Measurements from ENCODE around the gene LGALS7.
"Not testable (repeated sequence)": the region's sequence is repeated elsewhere in the genome, so short reads cannot be mapped to it uniquely, and the experiment has no call there.

LGALS7 gene

GRCh38 chr19:38770949-38771275 is 2.4 kb downstream of the LGALS7 start:
- not testable (repeated sequence) for DNase-seq (ENCODE audit: low read depth)

- not testable (repeated sequence) for DNase-seq (ENCODE audit: low read depth)
These were observed 2.9 kb downstream of the LGALS7 start for GRCh38 chr19:38770228-38770948.

DNA sequence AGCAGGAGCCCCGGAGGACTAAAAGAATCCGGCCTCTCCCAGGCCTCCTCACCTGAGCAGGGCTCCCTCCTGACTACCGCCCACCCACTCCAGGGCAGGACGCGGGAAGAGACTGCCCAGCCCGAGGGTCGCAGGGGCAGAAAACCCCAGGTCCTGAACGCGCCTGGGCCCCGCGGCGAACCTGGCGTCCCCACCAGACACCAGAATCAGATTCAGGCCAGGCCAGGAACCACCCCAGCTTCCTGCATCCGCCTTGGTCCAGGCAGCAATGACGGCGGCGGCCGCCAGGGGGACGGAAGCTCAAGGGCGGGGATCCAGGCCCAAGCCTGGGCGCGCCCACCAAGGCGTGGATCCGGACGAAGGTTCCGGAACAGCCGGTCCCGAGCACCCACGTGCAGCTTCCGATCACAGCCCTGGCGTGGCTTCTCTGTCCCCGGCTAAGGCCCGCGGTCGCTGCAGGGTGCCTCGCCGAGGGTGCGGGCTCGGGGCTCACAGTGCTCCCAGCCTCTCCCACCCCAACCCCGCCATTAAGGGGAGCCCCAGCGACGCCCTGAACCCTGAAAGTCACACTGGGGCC is 3.6 kb downstream of the LGALS7 start:
- peak; percentile 20 for DNase-seq (ENCODE audit: low read depth)

DNA sequence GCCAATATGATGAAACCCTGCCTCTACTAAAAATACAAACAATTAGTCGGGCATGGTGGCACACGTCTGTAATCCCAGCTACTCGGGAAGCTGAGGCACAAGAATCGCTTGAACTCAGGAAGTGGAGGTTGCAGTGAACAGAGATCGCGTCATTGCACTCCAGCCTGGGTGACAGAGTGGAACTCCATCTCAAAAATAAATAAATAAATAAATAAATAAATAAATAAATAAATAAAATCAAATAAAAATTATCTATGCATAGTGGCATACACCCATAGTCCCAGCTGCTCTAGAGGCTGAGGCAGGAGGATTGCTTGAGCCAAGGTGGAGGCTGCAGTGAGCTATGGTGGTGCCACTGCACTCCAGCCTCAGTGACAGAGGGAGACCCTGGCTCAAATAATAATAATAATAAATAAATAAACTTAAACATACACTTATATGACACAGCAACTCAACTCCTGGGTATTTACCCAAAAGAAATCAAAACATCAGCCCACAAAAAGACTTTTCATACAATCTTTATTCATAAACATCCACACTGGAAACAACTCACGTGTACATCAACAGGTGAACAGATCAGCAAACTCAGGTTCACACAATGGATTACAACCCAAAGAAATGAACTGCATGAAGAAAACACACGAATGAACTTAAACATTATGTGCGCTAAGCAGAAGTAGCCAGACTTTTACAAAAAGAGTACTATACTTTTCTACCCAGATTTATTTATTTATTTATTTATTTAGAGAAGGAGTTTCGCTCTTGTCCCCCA is 6.9 kb downstream of the LGALS7 start:
- no peak for DNase-seq (ENCODE audit: low read depth)

DNA sequence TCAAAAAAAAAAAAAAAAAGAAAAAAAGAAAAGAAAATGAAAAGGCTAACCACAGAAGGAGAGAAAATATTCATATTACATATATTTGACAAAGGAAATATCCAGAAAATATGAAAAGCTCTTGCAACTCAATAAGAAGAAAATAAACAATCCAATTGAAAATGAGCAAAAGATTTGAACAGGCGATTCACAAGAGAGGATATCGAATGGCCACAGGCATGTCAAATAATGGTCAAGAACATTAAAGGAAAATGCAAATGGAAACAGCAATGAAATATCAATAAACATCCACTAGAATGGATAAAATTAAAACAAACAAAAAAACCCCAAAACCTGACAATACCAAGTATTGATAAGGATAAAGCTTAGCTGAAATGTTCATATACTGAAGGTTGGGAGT is 8.1 kb downstream of the LGALS7 start:
- no peak for DNase-seq (ENCODE audit: low read depth)

DNA sequence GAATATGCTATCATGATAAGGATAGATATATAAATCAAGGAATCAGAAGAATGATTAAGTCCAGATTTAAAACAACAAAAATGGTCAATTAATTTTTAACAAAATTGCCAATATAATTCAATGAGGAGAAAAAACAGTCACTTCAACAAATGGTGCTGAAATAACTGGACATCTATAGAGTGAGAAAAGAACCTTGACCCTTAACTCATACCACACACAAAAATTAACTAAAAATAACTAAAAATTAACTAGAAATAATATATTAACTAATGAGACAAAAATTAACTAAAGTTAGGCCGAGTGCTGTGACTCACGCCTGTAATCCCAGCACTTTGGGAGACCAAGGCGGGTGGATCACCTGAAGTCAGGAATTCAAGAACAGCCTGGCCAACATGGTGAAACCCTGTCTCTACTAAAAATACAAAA is 9.5 kb downstream of the LGALS7 start:
- DNase-seq (ENCODE audit: low read depth): no peak

DNA sequence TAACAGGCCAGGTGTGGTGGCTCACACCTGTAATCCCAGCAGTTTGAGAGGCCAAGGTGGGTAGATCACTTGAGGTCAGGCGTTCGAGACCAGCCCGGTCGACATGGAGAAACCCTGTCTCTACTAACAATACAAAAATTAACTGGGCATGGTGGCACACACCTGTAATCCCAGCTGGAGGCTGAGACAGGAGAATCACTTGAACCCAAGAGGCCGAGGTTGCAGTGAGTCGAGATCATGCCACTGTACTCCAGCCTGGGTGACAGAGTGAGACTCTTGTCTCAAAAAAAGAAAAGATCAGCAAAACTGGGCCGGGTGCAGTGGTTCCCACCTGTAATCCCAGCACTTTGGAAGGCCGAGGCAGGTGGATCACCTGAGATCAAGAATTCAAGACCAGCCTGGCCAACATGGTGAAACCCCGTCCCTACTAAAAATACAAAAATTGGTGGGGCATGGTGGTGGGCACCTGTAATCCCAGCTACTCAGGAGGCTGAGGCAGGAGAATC is 11.4 kb downstream of the LGALS7 start:
- not testable (repeated sequence) for DNase-seq (ENCODE audit: low read depth)

- not testable (repeated sequence) for DNase-seq (ENCODE audit: low read depth)
These were observed 12.4 kb downstream of the LGALS7 start for GRCh38 chr19:38760805-38761517.

DNA sequence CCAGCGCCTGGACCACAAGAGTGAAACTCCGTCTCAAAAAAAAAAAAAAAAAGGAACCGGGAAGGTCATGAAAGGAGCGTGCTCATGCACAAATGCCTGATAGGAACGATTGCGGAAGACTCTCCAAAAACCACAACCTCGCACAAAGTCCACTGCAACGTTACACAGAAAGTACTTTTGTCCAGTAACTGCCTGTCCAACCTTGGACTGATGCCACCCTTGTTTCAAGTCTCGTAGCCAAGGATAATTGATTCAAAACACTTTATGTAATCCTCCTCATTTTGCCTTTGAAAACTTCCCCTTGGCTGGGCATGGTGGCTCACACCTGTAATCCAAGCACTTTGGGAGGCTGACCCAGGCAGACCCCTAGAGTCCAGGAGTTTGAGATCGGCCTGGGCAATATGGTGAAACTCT is 13.7 kb downstream of the LGALS7 start:
- no peak for DNase-seq (ENCODE audit: low read depth)

- not testable (repeated sequence) for DNase-seq (ENCODE audit: low read depth)
These were observed 19.1 kb downstream of the LGALS7 start for GRCh38 chr19:38754196-38754595.

DNA sequence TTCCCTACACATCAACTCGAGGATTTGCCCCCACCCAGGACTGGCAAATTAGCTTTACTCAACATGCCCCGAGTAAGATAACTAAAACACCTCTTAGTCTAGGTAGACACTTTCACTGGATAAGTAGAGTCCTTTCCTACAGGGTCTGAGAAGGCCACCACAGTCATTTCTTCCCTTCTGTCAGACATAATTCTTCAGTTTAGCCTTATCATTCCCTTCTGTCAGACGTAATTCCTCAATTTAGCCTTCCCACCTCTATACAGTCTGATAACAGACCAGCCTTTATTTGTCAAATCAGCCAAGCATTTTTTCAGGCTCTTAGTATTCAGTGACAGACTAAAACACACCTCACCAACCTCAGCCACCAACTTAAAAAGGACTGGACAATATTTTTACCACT is 19.5 kb downstream of the LGALS7 start:
- DNase-seq (ENCODE audit: low read depth): not testable (repeated sequence)

DNA sequence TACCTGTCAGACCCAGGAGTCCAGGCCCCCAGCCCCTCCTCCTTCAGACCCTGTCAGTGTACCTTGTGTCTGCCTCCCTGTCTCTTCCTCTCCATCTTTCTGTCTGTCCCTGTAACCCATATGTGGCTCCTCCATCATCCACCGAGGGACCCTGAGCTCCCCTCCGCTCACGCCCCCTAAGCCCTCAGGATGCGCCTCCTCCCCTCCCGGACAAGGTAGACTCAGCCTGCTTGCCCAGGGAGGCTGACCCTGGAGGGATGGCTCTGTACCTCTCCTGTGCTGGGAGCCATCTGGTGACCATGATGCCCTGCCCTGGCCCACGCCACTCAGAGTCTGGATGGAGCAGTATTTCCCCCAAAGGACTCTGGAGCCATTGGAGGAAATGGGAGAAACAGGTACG is 28.0 kb downstream of the LGALS7 start:
- DNase-seq (ENCODE audit: low read depth): no peak

DNA sequence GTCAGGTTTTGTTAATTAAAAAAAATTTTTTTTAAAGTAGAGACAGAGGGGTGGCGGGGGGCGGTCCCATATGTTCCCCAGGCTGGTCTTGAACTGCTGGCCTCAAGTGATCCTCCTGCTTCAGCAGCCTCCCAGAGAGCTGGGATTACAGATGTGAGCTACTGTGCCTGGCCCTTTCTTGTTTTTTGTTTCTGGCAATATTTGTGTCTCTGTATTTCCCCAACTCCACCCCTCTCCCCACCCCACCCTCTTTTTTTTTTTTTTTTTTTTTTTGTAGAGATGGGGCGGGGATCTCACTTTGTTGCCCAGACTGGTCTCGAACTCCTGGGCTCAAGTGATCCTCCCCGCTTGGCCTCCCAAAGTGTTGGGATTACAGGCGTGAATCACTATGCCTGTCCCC is 28.4 kb downstream of the LGALS7 start:
- DNase-seq (ENCODE audit: low read depth): no peak

GRCh38 chr19:38744298-38744681 is 29.0 kb downstream of the LGALS7 start, which contains the start of gene CAPN12:
Gene CAPN12, minus strand, starts transcription at chr19:38744474. Its CDS starts 309 bp downstream, at chr19:38744165.
- DNase-seq (ENCODE audit: low read depth): no peak

DNA sequence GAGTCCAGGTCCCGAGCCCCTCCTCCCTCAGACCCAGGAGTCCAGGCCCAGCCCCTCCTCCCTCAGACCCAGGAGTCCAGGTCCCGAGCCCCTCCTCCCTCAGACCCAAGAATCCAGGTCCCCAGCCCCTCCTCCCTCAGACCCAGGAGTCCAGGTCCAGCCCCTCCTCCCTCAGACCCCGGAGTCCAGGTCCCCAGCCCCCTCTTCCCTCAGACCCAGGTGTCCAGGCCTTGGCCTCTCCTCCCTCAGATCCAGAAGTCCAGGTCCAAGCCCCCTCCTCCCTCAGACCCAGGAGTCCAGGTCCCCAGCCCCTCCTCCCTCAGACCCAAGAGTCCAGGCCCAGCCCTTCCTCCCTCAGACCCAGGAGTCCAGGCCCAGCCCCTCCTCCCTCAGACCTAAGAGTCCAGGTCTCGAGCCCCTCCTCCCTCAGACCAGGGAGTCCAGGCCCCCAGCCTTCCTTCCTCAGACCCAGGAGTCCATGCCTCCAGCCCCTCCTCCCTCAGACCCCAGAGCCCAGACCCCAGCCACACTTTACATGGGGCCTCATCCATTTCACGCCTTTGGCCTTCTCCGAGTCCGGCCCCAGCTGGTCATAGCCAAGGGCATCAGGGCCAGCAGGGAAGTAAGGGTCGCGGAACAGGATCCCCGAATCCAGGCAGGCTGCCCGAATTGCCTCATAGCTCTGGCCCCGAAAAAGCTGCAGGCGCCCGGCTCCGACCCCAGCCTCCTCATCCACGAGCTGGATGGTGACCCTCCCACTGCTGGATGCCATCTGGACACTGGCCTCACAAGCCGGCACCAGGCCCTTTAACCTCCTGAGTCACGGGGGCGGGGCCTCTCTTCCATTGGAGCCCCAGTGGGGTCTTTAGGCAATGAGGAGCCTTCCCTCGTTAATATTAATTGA is 29.7 kb downstream of the LGALS7 start:
- DNase-seq (ENCODE audit: low read depth): no peak

- no peak for DNase-seq (ENCODE audit: low read depth)
These were observed 30.4 kb downstream of the LGALS7 start for GRCh38 chr19:38742906-38743305.

GRCh38 chr19:38742296-38742695 is 31.0 kb downstream of the LGALS7 start:
- DNase-seq (ENCODE audit: low read depth): no peak

DNA sequence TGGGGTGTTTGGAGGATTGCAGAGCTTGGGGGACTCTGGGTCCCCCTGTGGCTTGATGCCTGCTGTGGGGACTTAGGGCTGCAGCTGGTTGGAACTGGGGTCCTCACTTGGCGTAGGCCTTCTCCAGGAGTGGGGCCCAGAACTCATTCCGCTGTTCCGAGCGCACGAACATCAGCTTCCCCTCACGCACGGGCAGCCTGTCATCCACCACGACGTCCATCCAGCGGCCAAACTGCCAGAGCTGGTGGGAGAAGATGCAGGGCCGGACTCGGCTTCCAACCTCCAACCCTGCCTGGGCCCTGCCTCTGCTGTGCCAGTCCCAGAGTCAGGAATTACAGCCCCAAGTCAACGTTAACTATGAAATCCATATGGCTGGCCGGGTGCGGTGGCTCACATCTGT is 31.6 kb downstream of the LGALS7 start:
- DNase-seq (ENCODE audit: low read depth): no peak

- DNase-seq (ENCODE audit: low read depth): no peak
These were observed 32.4 kb downstream of the LGALS7 start for GRCh38 chr19:38740932-38741331.

GRCh38 chr19:38740257-38740592 is 33.1 kb downstream of the LGALS7 start:
- no peak for DNase-seq (ENCODE audit: low read depth)

All from GM04504 (cell line).